Measurements from ENCODE around the gene C2CD2. TPM values are rescaled to one million over a fixed set of nuclear protein-coding genes. Genes with fewer than 3 reads are reported as not detected.

The C2CD2 gene
- total and polyA plus RNA-seq, 2 of the 8 experiments (the other 6 are each of a cell fraction or from before 2014, with no cell fraction given), result 10.4 to 13.0 TPM

- Histone ChIP-seq H4K5ac (ENCODE audit: insufficient read length, low read depth, low read length) (no peak overlapping the region), H2AFZ (ENCODE audit: low read length) (no peak overlapping the region), H4K91ac (replicated peaks; ENCODE audit: insufficient read length, low read length) (no peak overlapping the region), H2BK20ac (ENCODE audit: low read length) (no peak overlapping the region), H4K20me1 (replicated peaks in 1 of 2; ENCODE audit: control insufficient read depth in 1 of 2, insufficient read depth in 2 of 2, low read length in 2 of 2) (no peaks in the 10 kb centered on the region), H3K27me3 (replicated peaks in 1 of 4; ENCODE audit: control insufficient read depth in 3 of 4, extremely low read depth in 1 of 4, insufficient read depth in 3 of 4, low read length in 3 of 4) (no peaks in the 10 kb centered on the region), H3K27ac (ENCODE audit: low read depth, low read length) (no peak overlapping the region), H2BK120ac (replicated peaks; ENCODE audit: low read depth, low read length) (no peak overlapping the region), H3K23me2 (ENCODE audit: low read depth, low read length) (no peaks in the 10 kb centered on the region), H3K18ac (ENCODE audit: extremely low read depth, low read length) (no peak overlapping the region), H2BK12ac (ENCODE audit: low read depth, low read length) (no peak overlapping the region), H2AK5ac (ENCODE audit: low read depth, low read length) (no peak overlapping the region), H3K79me2 (ENCODE audit: control insufficient read depth in 1 of 2, insufficient read depth in 2 of 2, low read length in 2 of 2) (no peaks in the 10 kb centered on the region), H3K56ac (replicated peaks; ENCODE audit: insufficient read length, low read depth, low read length) (no peak overlapping the region), H3K9ac (replicated peaks in 1 of 4; ENCODE audit: extremely low read depth in 1 of 4, low read depth in 3 of 4, low read length in 3 of 4) (no peak overlapping the region), H3K14ac (ENCODE audit: insufficient read length) (no peak overlapping the region), H4K8ac (ENCODE audit: extremely low read depth, insufficient read depth, low read length) (no peak overlapping the region), H3K36me3 (ENCODE audit: control insufficient read depth in 2 of 4, insufficient read depth in 4 of 4, low read length in 3 of 4) (no peaks in the 10 kb centered on the region), H3K4ac (replicated peaks; ENCODE audit: insufficient read length, low read depth, low read length) (no peak overlapping the region), H2BK5ac (ENCODE audit: low read depth, low read length) (no peak overlapping the region), H3K4me1 (replicated peaks in 1 of 4; ENCODE audit: control insufficient read depth in 3 of 4, insufficient read depth in 4 of 4, low read length in 3 of 4) (peaks cover 4 to 15% (median 8%) of the 10 kb centered on the region in 4 experiments), H2BK15ac (ENCODE audit: low read length) (no peak overlapping the region), H3K23ac (ENCODE audit: insufficient read length) (no peak overlapping the region), H3K4me3 (ENCODE audit: extremely low read depth in 1 of 4, insufficient read depth in 2 of 4, low read depth in 3 of 4, low read length in 4 of 4) (no peak overlapping the region), H3K4me2 (ENCODE audit: insufficient read depth in 1 of 2, low read depth in 2 of 2, low read length in 2 of 2) (no peak overlapping the region), H3K79me1 (ENCODE audit: low read depth, low read length) (no peaks in the 10 kb centered on the region; the same call in 1 of the 2 replicates), H3K9me3 (ENCODE audit: insufficient read depth in 2 of 2, low read depth in 1 of 2, low read length in 1 of 2) (no peaks in the 10 kb centered on the region)
- no peak for TF ChIP-seq TAF7 (optimal IDR thresholded peaks at IDR 0.05; ENCODE audit: borderline replicate concordance, low read depth, low read length)
- no peak for TF ChIP-seq JUN (IDR thresholded peaks at IDR 0.05; ENCODE audit: low read depth, low read length)
- TF ChIP-seq POLR2A (IDR thresholded peaks at IDR 0.05; ENCODE audit: control extremely low read depth in 1 of 2, low read depth in 2 of 2, low read length in 2 of 2), result no peak
- no peak for TF ChIP-seq TEAD4 (IDR thresholded peaks at IDR 0.05; ENCODE audit: low read depth, low read length)
- TF ChIP-seq EZH2 (IDR thresholded peaks at IDR 0.05; ENCODE audit: low read depth, low read length, severe bottlenecking), result no peak
- no peak for TF ChIP-seq KDM5A (IDR thresholded peaks at IDR 0.05; ENCODE audit: low read length)
- ChIA-PET POLR2A (ENCODE audit: partially characterized antibody) (no interaction called here), CTCF (ENCODE audit: partially characterized antibody) (no interaction called here)
- 95% methylated on average over 6 of the region's 8 CpGs; no CpG with 5 or more reads in 1 of the 2 experiments for WGBS, 2 experiments (ENCODE audit: extremely low coverage in 1 of 2, insufficient coverage in 1 of 2, insufficient read length in 1 of 2, insufficient replicate concordance in 2 of 2, low coverage in 1 of 2, low lambda C conversion rate in 2 of 2, missing lambda C conversion rate in 1 of 2)
- DNase-seq (ENCODE audit: low read depth in 1 of 2, low spot score in 2 of 2) (no peak), FAIRE-seq (no peak)
Measured at GRCh38 chr21:41931041-41931451, 22.8 kb downstream of the C2CD2 start.
